ENCODE results near the gene ALS2. TPM values are rescaled to one million over a fixed set of nuclear protein-coding genes. Genes with fewer than 3 reads are reported as not detected.

The ALS2 gene
- total RNA-seq, 2 experiments from 2014 or later = 8.3 to 11.3 TPM

DNA sequence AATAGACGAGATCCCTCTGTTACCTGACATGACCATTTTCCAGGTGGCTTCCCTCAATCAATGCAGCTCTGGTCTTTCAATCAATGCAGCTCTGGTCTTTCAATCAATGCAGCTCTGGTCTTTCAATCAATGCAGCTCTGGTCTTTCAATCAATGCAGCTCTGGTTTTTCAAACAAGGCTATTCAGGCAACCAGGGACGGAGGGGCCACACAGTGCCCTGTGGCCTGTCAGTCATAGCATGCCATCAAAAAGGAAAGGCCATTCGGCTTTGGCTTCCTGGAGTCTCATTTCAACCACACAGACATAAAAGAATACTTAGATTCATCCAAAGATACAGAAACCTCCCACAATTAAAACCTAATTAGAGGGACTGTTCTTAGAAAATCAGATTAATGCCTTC, 95.6 kb downstream of the ALS2 start:
- H3K79me2 ChIP-seq (ENCODE audit: insufficient read depth, low read depth, low read length) = no peaks in the 10 kb centered on the region
- ChIA-PET CTCF (ENCODE audit: unreplicated experiment) (no interaction called here), POLR2A (no interaction called here)
- no peaks in the 10 kb centered on the region for H3K36me3 ChIP-seq (ENCODE audit: insufficient read depth, low read length)
- no peaks in the 10 kb centered on the region for H3K4me1 ChIP-seq (ENCODE audit: insufficient read depth, low read length, poor library complexity, severe bottlenecking)
- H3K4me2 ChIP-seq (ENCODE audit: low read length) = no peak overlapping the region
- no peaks in the 10 kb centered on the region for H3K9me3 ChIP-seq (ENCODE audit: low read length)
- BruUV-seq (replicated peaks) = no TSS peak
- intact Hi-C loops (cut with micrococcal nuclease; ENCODE audit: unreplicated experiment) = no loop called here
- H3K4me3 ChIP-seq (ENCODE audit: low read depth, low read length, poor library complexity, severe bottlenecking) = no peak overlapping the region
- no peak for DNase-seq (ENCODE audit: low spot score)
- TF ChIP-seq EZH2phosphoT487 (IDR thresholded peaks at IDR 0.05; ENCODE audit: borderline replicate concordance, low read depth, low read length) = no peak
- TF ChIP-seq, protein P1, sequence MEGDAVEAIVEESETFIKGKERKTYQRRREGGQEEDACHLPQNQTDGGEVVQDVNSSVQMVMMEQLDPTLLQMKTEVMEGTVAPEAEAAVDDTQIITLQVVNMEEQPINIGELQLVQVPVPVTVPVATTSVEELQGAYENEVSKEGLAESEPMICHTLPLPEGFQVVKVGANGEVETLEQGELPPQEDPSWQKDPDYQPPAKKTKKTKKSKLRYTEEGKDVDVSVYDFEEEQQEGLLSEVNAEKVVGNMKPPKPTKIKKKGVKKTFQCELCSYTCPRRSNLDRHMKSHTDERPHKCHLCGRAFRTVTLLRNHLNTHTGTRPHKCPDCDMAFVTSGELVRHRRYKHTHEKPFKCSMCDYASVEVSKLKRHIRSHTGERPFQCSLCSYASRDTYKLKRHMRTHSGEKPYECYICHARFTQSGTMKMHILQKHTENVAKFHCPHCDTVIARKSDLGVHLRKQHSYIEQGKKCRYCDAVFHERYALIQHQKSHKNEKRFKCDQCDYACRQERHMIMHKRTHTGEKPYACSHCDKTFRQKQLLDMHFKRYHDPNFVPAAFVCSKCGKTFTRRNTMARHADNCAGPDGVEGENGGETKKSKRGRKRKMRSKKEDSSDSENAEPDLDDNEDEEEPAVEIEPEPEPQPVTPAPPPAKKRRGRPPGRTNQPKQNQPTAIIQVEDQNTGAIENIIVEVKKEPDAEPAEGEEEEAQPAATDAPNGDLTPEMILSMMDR (conservative IDR thresholded peaks at IDR 0.05; ENCODE audit: low read length) = no peak
- no peak overlapping the region for H3K27ac ChIP-seq (ENCODE audit: low read depth, low read length, poor library complexity, severe bottlenecking)
- H3K9me2 ChIP-seq (ENCODE audit: insufficient read depth, low read length) = no peaks in the 10 kb centered on the region
- H4K20me1 ChIP-seq (ENCODE audit: insufficient read depth, low read length) = no peaks in the 10 kb centered on the region
- no peak overlapping the region for H2AFZ ChIP-seq (ENCODE audit: low read length)

DNA sequence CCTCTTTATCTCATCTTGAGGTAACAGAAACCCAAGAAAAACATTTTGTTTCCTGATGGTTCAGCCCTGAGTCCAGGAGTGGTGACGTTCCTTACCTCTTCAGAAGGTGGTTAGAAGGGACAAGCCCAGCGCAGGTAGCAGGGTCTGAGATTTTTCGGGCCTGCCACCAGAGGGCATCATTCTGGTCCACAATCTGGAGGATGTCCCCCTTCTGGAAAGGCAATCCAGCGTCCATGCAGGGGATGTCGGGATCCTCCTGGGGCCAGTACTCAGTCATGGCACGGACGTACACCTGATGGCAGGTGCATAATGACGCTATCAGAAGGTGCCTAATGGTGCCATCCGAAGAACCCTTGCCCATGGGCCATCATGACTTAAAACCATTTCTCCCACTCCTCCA, 100.0 kb downstream of the ALS2 start:
- Histone ChIP-seq H3K27ac (ENCODE audit: low read depth, low read length, poor library complexity, severe bottlenecking) (no peak overlapping the region), H3K9me3 (ENCODE audit: low read length) (no peaks in the 10 kb centered on the region), H3K36me3 (ENCODE audit: insufficient read depth, low read length) (no peaks in the 10 kb centered on the region), H3K9me2 (ENCODE audit: insufficient read depth, low read length) (no peaks in the 10 kb centered on the region), H2AFZ (ENCODE audit: low read length) (no peak overlapping the region), H3K4me3 (ENCODE audit: low read depth, low read length, poor library complexity, severe bottlenecking) (no peak overlapping the region), H3K4me1 (ENCODE audit: insufficient read depth, low read length, poor library complexity, severe bottlenecking) (no peaks in the 10 kb centered on the region), H4K20me1 (ENCODE audit: insufficient read depth, low read length) (no peaks in the 10 kb centered on the region), H3K4me2 (ENCODE audit: low read length) (no peak overlapping the region), H3K79me2 (ENCODE audit: insufficient read depth, low read depth, low read length) (no peaks in the 10 kb centered on the region)
- TF ChIP-seq EZH2phosphoT487 (IDR thresholded peaks at IDR 0.05; ENCODE audit: borderline replicate concordance, low read depth, low read length) = no peak
- TF ChIP-seq, protein P1 (conservative IDR thresholded peaks at IDR 0.05; ENCODE audit: low read length) = peak; percentile 81
- no TSS peak for BruUV-seq (replicated peaks)
- POLR2A ChIA-PET = interaction anchor here (0.6 kb wide), 1 partner anchor 11 kb away, joined by 3 read pairs; no protein-coding TSS in a partner anchor
- CTCF ChIA-PET (ENCODE audit: unreplicated experiment) = no interaction called here
- DNase-seq (ENCODE audit: low spot score) = peak; percentile 26
- intact Hi-C loops (cut with micrococcal nuclease; ENCODE audit: unreplicated experiment) = no loop called here

DNA sequence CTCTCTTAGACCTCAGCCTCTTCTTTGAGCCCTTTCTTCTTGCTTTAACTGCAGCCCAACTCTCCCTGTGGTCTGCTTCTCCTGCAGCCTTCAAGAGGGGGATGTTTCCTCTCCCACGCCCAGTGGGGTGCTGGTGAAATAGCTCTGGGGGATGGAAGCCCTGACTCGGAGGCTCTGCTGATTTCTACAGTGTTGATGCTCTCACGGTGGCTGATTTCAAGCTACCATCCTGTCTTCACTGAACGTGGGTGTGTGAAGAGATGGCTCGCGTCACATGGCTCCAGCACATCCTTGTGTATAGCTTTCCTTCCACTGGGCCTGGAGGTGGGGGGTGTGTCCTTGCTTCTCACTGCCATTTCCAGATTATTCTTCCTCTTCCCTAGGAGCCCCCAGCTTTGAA, 102.3 kb downstream of the ALS2 start:
- TF ChIP-seq EZH2phosphoT487 (IDR thresholded peaks at IDR 0.05; ENCODE audit: borderline replicate concordance, low read depth, low read length) = no peak
- TF ChIP-seq, protein P1 (conservative IDR thresholded peaks at IDR 0.05; ENCODE audit: low read length) = no peak
- no TSS peak for BruUV-seq (replicated peaks)
- DNase-seq (ENCODE audit: low spot score) = no peak
- Histone ChIP-seq H3K4me3 (ENCODE audit: low read depth, low read length, poor library complexity, severe bottlenecking) (no peak overlapping the region), H3K79me2 (ENCODE audit: insufficient read depth, low read depth, low read length) (no peaks in the 10 kb centered on the region), H3K27ac (ENCODE audit: low read depth, low read length, poor library complexity, severe bottlenecking) (no peak overlapping the region), H3K9me3 (ENCODE audit: low read length) (no peaks in the 10 kb centered on the region), H3K4me1 (ENCODE audit: insufficient read depth, low read length, poor library complexity, severe bottlenecking) (no peaks in the 10 kb centered on the region), H3K4me2 (ENCODE audit: low read length) (no peak overlapping the region), H2AFZ (ENCODE audit: low read length) (no peak overlapping the region), H3K36me3 (ENCODE audit: insufficient read depth, low read length) (no peaks in the 10 kb centered on the region), H3K9me2 (ENCODE audit: insufficient read depth, low read length) (no peaks in the 10 kb centered on the region), H4K20me1 (ENCODE audit: insufficient read depth, low read length) (no peaks in the 10 kb centered on the region)
- intact Hi-C loops (cut with micrococcal nuclease; ENCODE audit: unreplicated experiment) = no loop called here
- CTCF ChIA-PET (ENCODE audit: unreplicated experiment) = no interaction called here
- POLR2A ChIA-PET = interaction anchor here (0.6 kb wide), 1 partner anchor 239 kb away, joined by 3 read pairs; no protein-coding TSS in a partner anchor
